SIG-M5 (cell line): ENCODE measurements around the gene FOXK2.

Experiments used
- DNase-seq: peaks from one replicate; lab custom pipeline; 2025; lab: John Stamatoyannopoulos, UW

The FOXK2 gene

GRCh38 chr17:82590216-82590615, 70.7 kb downstream of the FOXK2 start:
- DNase-seq, result no peak

- DNase-seq, result no peak
Measured at GRCh38 chr17:82590881-82591539, 71.5 kb downstream of the FOXK2 start.

- DNase-seq, result no peak
Measured at GRCh38 chr17:82592289-82592766, 72.8 kb downstream of the FOXK2 start.

GRCh38 chr17:82592767-82593589, 73.4 kb downstream of the FOXK2 start:
- DNase-seq, result no peak

GRCh38 chr17:82593590-82594087, 74.1 kb downstream of the FOXK2 start:
- DNase-seq, result no peak

GRCh38 chr17:82594571-82594970, 75.0 kb downstream of the FOXK2 start:
- no peak for DNase-seq

GRCh38 chr17:82595893-82596292, 76.4 kb downstream of the FOXK2 start:
- DNase-seq, result no peak

- DNase-seq, result no peak
Measured at GRCh38 chr17:82596296-82596695, 76.8 kb downstream of the FOXK2 start.

GRCh38 chr17:82596837-82597672, 77.5 kb downstream of the FOXK2 start:
- no peak for DNase-seq

GRCh38 chr17:82598256-82599119, 79.0 kb downstream of the FOXK2 start:
- DNase-seq, result no peak

- no peak for DNase-seq
Measured at GRCh38 chr17:82599674-82600661, 80.4 kb downstream of the FOXK2 start.

GRCh38 chr17:82600731-82601446, 81.4 kb downstream of the FOXK2 start:
- no peak for DNase-seq

GRCh38 chr17:82601447-82602000, 82.0 kb downstream of the FOXK2 start:
- DNase-seq, result no peak

- DNase-seq, result no peak
Measured at GRCh38 chr17:82602487-82602886, 83.0 kb downstream of the FOXK2 start.

- no peak for DNase-seq
Measured at GRCh38 chr17:82602986-82603710, 83.6 kb downstream of the FOXK2 start.

GRCh38 chr17:82603981-82604448, 84.5 kb downstream of the FOXK2 start:
- no peak for DNase-seq

- no peak for DNase-seq
Measured at GRCh38 chr17:82604532-82604931, 85.0 kb downstream of the FOXK2 start.

- no peak for DNase-seq
Measured at GRCh38 chr17:82605939-82606600, 86.5 kb downstream of the FOXK2 start.
